Mesothelial cell of epicardium (in vitro differentiated cells): ENCODE results near the gene MTUS2. TPM values are rescaled to one million over a fixed set of nuclear protein-coding genes. Genes with fewer than 3 reads are reported as not detected.

ENCODE experiments used
- DNase-seq, 2 experiments: peaks; one replicate each; pipeline ENCODE4 v3.0.0; 2021; ENCODE audit warnings: low spot score in 2 of 2; ENCODE audit not compliant: unreplicated experiment in 2 of 2
- H3K27ac Mint-ChIP-seq: 2 replicates; pipeline ENCODE4 v1.8.0; 2021; ENCODE audit warnings: mixed read lengths
- H3K27me3 Mint-ChIP-seq: 2 replicates; pipeline ENCODE4 v1.8.0; 2021; ENCODE audit warnings: low read depth, mixed read lengths
- H3K36me3 Mint-ChIP-seq: 2 replicates; pipeline ENCODE4 v1.8.0; 2021; ENCODE audit warnings: mixed read lengths
- H3K4me1 Mint-ChIP-seq: 2 replicates; pipeline ENCODE4 v1.8.0; 2021; ENCODE audit warnings: mixed read lengths
- H3K4me3 Mint-ChIP-seq: 2 replicates; pipeline ENCODE4 v1.8.0; 2021; ENCODE audit warnings: mild to moderate bottlenecking, moderate library complexity, mixed read lengths
- H3K9me3 Mint-ChIP-seq: 2 replicates; pipeline ENCODE4 v1.8.0; 2021; ENCODE audit warnings: mixed read lengths
- total RNA-seq: library from RNA; stranded (reverse); gene quantifications from 3 replicates; pipeline ENCODE4 v1.2.1, GENCODE V29; 2021
- TF ChIP-seq, protein P1 (sequence below): fragments of 200-600 bp; sonication (generic); IDR thresholded peaks from one replicate; pipeline ENCODE4 v1.5.0; 2021; ENCODE audit warnings: antibody characterized with exemption; ENCODE audit not compliant: unreplicated experiment

Gene MTUS2
- total RNA-seq, 1 donor from 2014 or later: 1.4 TPM

DNA sequence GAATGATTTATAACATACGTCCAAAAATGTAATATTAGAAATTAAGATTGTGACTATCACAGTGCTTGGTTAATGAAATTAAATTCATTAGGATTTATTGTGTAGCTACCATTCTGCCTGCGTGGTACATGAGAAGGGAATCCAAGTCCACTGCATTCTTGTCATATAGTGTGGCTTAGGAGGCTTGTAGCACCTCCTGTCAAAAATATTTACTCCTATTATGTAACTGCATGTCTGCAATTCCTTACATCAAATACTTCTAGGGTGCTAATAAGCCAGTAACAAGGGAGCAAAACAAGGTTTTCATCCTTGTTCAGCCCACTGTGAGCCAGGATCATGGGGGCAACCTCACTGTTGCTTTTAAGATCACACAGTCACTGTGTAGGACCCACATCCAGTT is 576.3 kb downstream of the MTUS2 start:
- H3K4me3 Mint-ChIP-seq: no peak overlapping the region
- TF ChIP-seq, protein P1, sequence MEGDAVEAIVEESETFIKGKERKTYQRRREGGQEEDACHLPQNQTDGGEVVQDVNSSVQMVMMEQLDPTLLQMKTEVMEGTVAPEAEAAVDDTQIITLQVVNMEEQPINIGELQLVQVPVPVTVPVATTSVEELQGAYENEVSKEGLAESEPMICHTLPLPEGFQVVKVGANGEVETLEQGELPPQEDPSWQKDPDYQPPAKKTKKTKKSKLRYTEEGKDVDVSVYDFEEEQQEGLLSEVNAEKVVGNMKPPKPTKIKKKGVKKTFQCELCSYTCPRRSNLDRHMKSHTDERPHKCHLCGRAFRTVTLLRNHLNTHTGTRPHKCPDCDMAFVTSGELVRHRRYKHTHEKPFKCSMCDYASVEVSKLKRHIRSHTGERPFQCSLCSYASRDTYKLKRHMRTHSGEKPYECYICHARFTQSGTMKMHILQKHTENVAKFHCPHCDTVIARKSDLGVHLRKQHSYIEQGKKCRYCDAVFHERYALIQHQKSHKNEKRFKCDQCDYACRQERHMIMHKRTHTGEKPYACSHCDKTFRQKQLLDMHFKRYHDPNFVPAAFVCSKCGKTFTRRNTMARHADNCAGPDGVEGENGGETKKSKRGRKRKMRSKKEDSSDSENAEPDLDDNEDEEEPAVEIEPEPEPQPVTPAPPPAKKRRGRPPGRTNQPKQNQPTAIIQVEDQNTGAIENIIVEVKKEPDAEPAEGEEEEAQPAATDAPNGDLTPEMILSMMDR: no peak
- no peaks in the 10 kb centered on the region for H3K9me3 Mint-ChIP-seq
- H3K27me3 Mint-ChIP-seq: peaks cover 18% of the 10 kb centered on the region
- no peak for DNase-seq
- peaks cover 5% of the 10 kb centered on the region for H3K4me1 Mint-ChIP-seq
- H3K27ac Mint-ChIP-seq: no peak overlapping the region
- no peaks in the 10 kb centered on the region for H3K36me3 Mint-ChIP-seq

DNA sequence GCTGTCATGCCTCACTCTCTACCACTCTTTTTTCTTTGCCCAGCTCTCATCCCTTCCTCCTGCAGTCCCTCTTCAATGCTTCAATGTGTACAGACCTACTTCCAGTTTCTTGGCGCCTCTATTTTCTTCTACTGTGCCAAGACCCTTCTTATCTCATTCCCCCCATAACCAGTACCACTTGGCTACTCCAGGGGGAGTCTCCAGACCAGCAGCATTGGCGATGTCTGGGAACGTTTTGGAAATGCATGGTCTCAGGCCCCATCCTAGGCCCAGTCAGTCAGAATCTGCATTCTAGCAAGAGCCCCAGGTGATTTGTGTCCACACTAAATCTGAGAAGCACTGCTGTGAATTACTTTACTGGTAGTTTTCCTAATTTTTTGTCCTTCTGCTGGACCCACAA is 577.1 kb downstream of the MTUS2 start:
- peaks cover 18% of the 10 kb centered on the region for H3K27me3 Mint-ChIP-seq

DNA sequence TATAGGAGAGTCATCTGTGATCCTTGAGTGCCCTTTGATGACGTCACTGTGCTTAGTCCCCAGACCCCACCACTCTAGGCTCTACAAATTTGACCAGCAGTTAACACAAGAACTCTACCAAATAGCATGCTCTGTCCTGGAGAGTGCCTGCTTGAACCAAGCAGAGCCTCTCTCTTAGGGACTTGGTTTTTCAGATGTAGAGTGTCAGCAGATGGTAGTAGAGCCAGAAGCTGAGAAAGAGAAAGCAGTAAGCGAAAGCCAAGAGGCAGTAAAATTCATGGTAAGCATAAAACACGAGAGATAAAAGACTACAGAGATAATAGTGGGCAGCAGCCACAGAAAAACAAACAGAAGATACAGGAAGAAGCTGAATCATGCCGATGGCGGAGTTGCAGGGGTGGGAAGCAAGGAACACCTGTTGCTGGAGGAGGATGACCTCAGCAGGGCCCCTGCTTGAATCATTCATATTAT is 582.1 kb downstream of the MTUS2 start:
- no peaks in the 10 kb centered on the region for H3K9me3 Mint-ChIP-seq
- H3K4me3 Mint-ChIP-seq: no peak overlapping the region
- peaks cover 4% of the 10 kb centered on the region for H3K4me1 Mint-ChIP-seq
- no peaks in the 10 kb centered on the region for H3K36me3 Mint-ChIP-seq
- no peak for DNase-seq
- peaks cover 13% of the 10 kb centered on the region for H3K27me3 Mint-ChIP-seq
- H3K27ac Mint-ChIP-seq: no peak overlapping the region
- TF ChIP-seq, protein P1: no peak

More for the DNA sequence above, 577.1 kb downstream of the MTUS2 start:
- DNase-seq: no peak
- Mint-ChIP-seq H3K36me3 (no peaks in the 10 kb centered on the region), H3K9me3 (no peaks in the 10 kb centered on the region), H3K4me3 (no peak overlapping the region), H3K27ac (no peak overlapping the region), H3K4me1 (peaks cover 5% of the 10 kb centered on the region)
- TF ChIP-seq, protein P1: peak; percentile 21

DNA sequence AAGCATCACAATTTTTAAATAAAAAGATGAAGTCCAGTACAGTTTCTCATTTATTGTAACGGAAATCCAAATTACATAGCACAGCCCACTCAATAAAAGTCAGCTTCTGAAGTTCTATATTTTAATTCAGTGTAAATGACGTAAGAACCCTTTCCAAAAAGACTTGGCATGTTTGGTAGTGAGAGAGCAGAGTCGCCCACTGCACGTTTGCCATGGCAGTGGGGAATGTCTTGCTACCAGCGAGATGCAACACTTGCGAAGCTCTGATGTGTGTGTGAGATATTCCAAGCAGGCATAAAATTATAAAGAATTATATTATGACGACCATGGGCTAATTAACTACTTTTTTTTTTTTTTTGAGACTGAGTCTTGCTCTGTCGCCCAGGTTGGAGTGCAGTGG is 585.3 kb downstream of the MTUS2 start:
- DNase-seq: no peak
- H3K4me3 Mint-ChIP-seq: no peak overlapping the region
- no peaks in the 10 kb centered on the region for H3K36me3 Mint-ChIP-seq
- H3K9me3 Mint-ChIP-seq: no peaks in the 10 kb centered on the region
- TF ChIP-seq, protein P1: no peak
- H3K4me1 Mint-ChIP-seq: peaks cover 4% of the 10 kb centered on the region
- H3K27ac Mint-ChIP-seq: no peak overlapping the region
- peaks cover 2% of the 10 kb centered on the region for H3K27me3 Mint-ChIP-seq

DNA sequence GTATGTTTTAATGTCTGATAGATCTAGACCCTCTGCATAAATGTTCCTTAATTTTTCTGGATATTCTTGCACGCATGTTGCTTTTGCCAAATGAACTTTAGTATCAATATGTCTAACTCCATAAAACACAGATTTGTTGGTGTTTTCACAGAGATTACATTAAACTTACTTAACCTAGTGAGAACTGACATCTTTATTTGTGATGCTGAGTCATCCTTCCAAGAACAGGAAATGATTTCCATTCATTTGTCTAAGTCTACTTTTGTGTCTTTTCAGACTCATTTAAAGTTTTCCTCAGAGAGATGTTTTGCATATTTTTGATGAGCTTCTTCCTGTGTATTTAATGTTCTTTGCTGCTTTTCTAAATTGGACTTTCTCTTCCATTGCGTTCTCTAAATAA is 591.3 kb downstream of the MTUS2 start:
- no peak for DNase-seq
- Mint-ChIP-seq H3K4me3 (no peak overlapping the region), H3K27ac (no peak overlapping the region), H3K9me3 (peaks cover 19% of the 10 kb centered on the region), H3K27me3 (no peaks in the 10 kb centered on the region), H3K36me3 (no peaks in the 10 kb centered on the region), H3K4me1 (no peaks in the 10 kb centered on the region)
- TF ChIP-seq, protein P1: no peak

DNA sequence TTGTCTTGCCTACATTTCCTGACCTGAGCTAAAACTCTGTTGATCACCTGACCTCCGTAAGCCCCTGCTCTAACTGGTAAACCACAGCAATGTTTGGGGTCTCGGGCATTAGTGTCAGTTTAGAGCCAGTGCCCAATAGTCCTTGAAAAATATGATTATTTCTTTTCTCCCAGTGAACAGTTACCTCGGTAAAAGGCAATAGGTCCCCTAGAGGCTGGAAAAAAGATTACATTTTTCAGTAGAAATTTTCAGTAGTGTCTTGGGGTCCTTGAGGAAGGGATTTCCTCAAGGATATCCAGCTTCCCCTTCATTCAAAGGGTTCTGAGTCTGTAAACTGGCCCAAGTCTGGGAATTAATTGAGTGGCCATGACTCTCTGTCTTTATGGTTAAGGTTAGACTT is 597.9 kb downstream of the MTUS2 start:
- TF ChIP-seq, protein P1: peak; percentile 31
- H3K27me3 Mint-ChIP-seq: peaks cover 7% of the 10 kb centered on the region
- H3K4me1 Mint-ChIP-seq: peaks cover 12% of the 10 kb centered on the region
- H3K27ac Mint-ChIP-seq: no peak overlapping the region
- peaks cover 2% of the 10 kb centered on the region for H3K9me3 Mint-ChIP-seq
- DNase-seq: no peak
- H3K36me3 Mint-ChIP-seq: no peaks in the 10 kb centered on the region
- H3K4me3 Mint-ChIP-seq: no peak overlapping the region
